Middle frontal gyrus (tissue), 1 donor: ENCODE results near the gene UGT2A1.
"Not testable (repeated sequence)": the region's sequence is repeated elsewhere in the genome, so short reads cannot be mapped to it uniquely, and the experiment has no call there.

Experiments used
- DNase-seq: peaks from one replicate; pipeline ENCODE4 v3.0.0-alpha.2; 2015; ENCODE audit warnings: low spot score; ENCODE audit errors: extremely low spot score

The UGT2A1 gene

GRCh38 chr4:69653147-69653546, at the start of gene UGT2A1:
Gene UGT2A1, minus strand, starts transcription at chr4:69653247. Its CDS starts 5,603 bp downstream, at chr4:69647644.
- no peak for DNase-seq

- no peak for DNase-seq
Observed at GRCh38 chr4:69702201-69702600, 49.2 kb upstream of the UGT2A1 start.

GRCh38 chr4:69701696-69702095, 48.6 kb upstream of the UGT2A1 start:
- DNase-seq: no peak

GRCh38 chr4:69697536-69698242, 44.6 kb upstream of the UGT2A1 start:
- DNase-seq: no peak

- no peak for DNase-seq
Observed at GRCh38 chr4:69689599-69689998, 36.6 kb upstream of the UGT2A1 start.

- DNase-seq: no peak
Observed at GRCh38 chr4:69684804-69685203, 31.8 kb upstream of the UGT2A1 start.

- no peak for DNase-seq
Observed at GRCh38 chr4:69668680-69669079, 15.6 kb upstream of the UGT2A1 start.

- DNase-seq: not testable (repeated sequence)
Observed at GRCh38 chr4:69664009-69664408, 11.0 kb upstream of the UGT2A1 start.

- DNase-seq: not testable (repeated sequence)
Observed at GRCh38 chr4:69661130-69661803, 8.2 kb upstream of the UGT2A1 start.

- DNase-seq: no peak
Observed at GRCh38 chr4:69658133-69658532, 5.1 kb upstream of the UGT2A1 start.

- no peak for DNase-seq
Observed at GRCh38 chr4:69656653-69657158, 3.7 kb upstream of the UGT2A1 start.

- no peak for DNase-seq
Observed at GRCh38 chr4:69650872-69651271, 2.2 kb downstream of the UGT2A1 start.

- no peak for DNase-seq
Observed at GRCh38 chr4:69649629-69650028, 3.4 kb downstream of the UGT2A1 start.

- no peak for DNase-seq
Observed at GRCh38 chr4:69649207-69649606, 3.8 kb downstream of the UGT2A1 start.

GRCh38 chr4:69642961-69643360, 10.1 kb downstream of the UGT2A1 start:
- DNase-seq: no peak

- no peak for DNase-seq
Observed at GRCh38 chr4:69640289-69640688, 12.8 kb downstream of the UGT2A1 start.

- DNase-seq: no peak
Observed at GRCh38 chr4:69639542-69639941, 13.5 kb downstream of the UGT2A1 start, which contains the start of gene UGT2A2. Gene UGT2A2, minus strand, starts transcription at chr4:69639642. Its CDS starts 2 bp downstream, at chr4:69639640.

- DNase-seq: no peak
Observed at GRCh38 chr4:69617083-69617694, 35.9 kb downstream of the UGT2A1 start.

GRCh38 chr4:69610484-69610883, 42.6 kb downstream of the UGT2A1 start:
- DNase-seq: no peak

- DNase-seq: no peak
Observed at GRCh38 chr4:69601065-69601464, 52.0 kb downstream of the UGT2A1 start.

GRCh38 chr4:69600013-69600412, 53.0 kb downstream of the UGT2A1 start:
- no peak for DNase-seq

GRCh38 chr4:69594382-69594781, 58.7 kb downstream of the UGT2A1 start:
- DNase-seq: no peak
